Activated CD4-positive, CD25-positive, alpha-beta regulatory T cell (primary cell): ENCODE data around the gene XPA.
"Not testable (repeated sequence)": the region's sequence is repeated elsewhere in the genome, so short reads cannot be mapped to it uniquely, and the experiment has no call there.

Experiments
- DNase-seq, 4 experiments: peaks; one replicate each; lab custom pipeline; 2025; lab: John Stamatoyannopoulos, UW

The XPA gene

GRCh38 chr9:97703437-97704344 lies 6.6 kb upstream of the XPA start:
- no peak for DNase-seq

- DNase-seq, result not testable (repeated sequence)
Observed at GRCh38 chr9:97699824-97700223, 2.7 kb upstream of the XPA start.

- not testable (repeated sequence) for DNase-seq
Observed at GRCh38 chr9:97699281-97699680, 2.1 kb upstream of the XPA start.

- no peak for DNase-seq
Observed at GRCh38 chr9:97698865-97699264, 1.7 kb upstream of the XPA start.

GRCh38 chr9:97697837-97698236 lies 697 bp upstream of the XPA start:
- no peak for DNase-seq

GRCh38 chr9:97695995-97696802 lies 941 bp downstream of the XPA start:
- no peak for DNase-seq

- DNase-seq, result no peak
Observed at GRCh38 chr9:97695390-97695789, 1.8 kb downstream of the XPA start.

GRCh38 chr9:97694769-97695168 lies 2.4 kb downstream of the XPA start:
- DNase-seq, result no peak

- no peak for DNase-seq
Observed at GRCh38 chr9:97689401-97690180, 7.5 kb downstream of the XPA start.

GRCh38 chr9:97688654-97689053 lies 8.5 kb downstream of the XPA start:
- DNase-seq, result no peak

GRCh38 chr9:97682242-97682641 lies 14.9 kb downstream of the XPA start:
- no peak for DNase-seq

GRCh38 chr9:97675655-97676054 lies 21.5 kb downstream of the XPA start:
- no peak for DNase-seq

GRCh38 chr9:97673922-97674321 lies 23.2 kb downstream of the XPA start:
- DNase-seq, result no peak

GRCh38 chr9:97672403-97672802 lies 24.7 kb downstream of the XPA start:
- no peak for DNase-seq

GRCh38 chr9:97670586-97670985 lies 26.6 kb downstream of the XPA start:
- DNase-seq, result no peak

GRCh38 chr9:97668485-97668884 lies 28.7 kb downstream of the XPA start:
- DNase-seq, result no peak

- DNase-seq, result no peak
Observed at GRCh38 chr9:97666907-97667686, 30.0 kb downstream of the XPA start.

GRCh38 chr9:97665742-97666141 lies 31.4 kb downstream of the XPA start:
- DNase-seq, result no peak

GRCh38 chr9:97660847-97661246 lies 36.3 kb downstream of the XPA start:
- DNase-seq, result no peak

GRCh38 chr9:97660340-97660739 lies 36.8 kb downstream of the XPA start:
- DNase-seq, result no peak

- no peak for DNase-seq
Observed at GRCh38 chr9:97659771-97660170, 37.4 kb downstream of the XPA start.

GRCh38 chr9:97658707-97659106 lies 38.4 kb downstream of the XPA start:
- no peak for DNase-seq
